ENCODE results near the gene PCDHGA2.
A peak's percentile ranks its signal among the peaks of the same experiment; 100 is the strongest.
"Not testable (repeated sequence)": the region's sequence is repeated elsewhere in the genome, so short reads cannot be mapped to it uniquely, and the experiment has no call there.

The PCDHGA2 gene

DNA sequence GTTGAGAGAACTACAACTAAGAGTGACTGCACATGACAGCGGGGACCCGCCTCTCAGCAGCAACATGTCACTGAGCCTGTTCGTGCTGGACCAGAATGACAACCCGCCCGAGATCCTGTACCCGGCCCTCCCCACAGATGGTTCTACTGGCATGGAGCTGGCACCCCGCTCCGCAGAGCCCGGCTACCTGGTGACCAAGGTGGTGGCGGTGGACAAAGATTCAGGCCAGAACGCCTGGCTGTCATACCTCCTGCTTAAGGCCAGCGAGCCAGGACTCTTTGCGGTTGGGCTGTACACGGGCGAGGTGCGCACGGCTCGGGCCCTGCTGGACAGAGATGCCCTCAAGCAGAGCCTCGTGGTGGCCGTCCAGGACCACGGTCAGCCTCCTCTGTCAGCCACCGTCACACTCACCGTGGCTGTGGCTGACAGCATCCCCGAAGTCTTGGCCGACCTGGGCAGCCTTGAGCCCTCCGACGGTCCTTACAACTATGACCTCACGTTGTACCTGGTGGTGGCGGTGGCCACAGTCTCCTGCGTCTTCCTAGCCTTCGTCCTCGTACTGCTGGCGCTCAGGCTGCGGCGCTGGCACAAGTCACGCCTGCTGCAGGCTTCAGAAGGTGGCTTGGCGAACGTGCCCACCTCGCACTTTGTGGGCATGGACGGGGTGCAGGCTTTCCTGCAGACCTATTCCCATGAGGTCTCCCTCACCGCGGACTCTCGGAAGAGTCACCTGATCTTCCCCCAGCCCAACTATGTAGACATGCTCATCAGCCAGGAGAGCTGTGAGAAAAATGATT, 46.1 kb downstream of the PCDHGA2 start:
- Histone ChIP-seq H3K9me3 (ENCODE audit: control insufficient read depth, insufficient read depth, low read length) (peaks cover 39% of the 10 kb centered on the region), H3F3A (ENCODE audit: control insufficient read depth, insufficient read depth) (no peaks in the 10 kb centered on the region), H3K27me3 (ENCODE audit: control insufficient read depth, low read length) (no peaks in the 10 kb centered on the region), H4K20me1 (ENCODE audit: control insufficient read depth, insufficient read depth, low read depth, low read length) (no peaks in the 10 kb centered on the region), H3K27ac (ENCODE audit: low read depth, low read length) (no peak overlapping the region), H3K9me2 (replicated peaks; ENCODE audit: control insufficient read depth, low read length) (no peaks in the 10 kb centered on the region), H3K4me1 (ENCODE audit: control insufficient read depth, low read length) (no peaks in the 10 kb centered on the region), H3K4me3 (ENCODE audit: low read length) (no peak overlapping the region), H3K4me2 (ENCODE audit: low read length) (no peak overlapping the region), H3K79me2 (ENCODE audit: control insufficient read depth, low read length) (peaks cover 7% of the 10 kb centered on the region), H3K36me3 (ENCODE audit: control insufficient read depth, low read length) (peaks cover 32% of the 10 kb centered on the region)
- TF ChIP-seq EZH2phosphoT487 (IDR thresholded peaks at IDR 0.05; ENCODE audit: borderline replicate concordance, low read length), result no peak
- TF ChIP-seq, protein P1, sequence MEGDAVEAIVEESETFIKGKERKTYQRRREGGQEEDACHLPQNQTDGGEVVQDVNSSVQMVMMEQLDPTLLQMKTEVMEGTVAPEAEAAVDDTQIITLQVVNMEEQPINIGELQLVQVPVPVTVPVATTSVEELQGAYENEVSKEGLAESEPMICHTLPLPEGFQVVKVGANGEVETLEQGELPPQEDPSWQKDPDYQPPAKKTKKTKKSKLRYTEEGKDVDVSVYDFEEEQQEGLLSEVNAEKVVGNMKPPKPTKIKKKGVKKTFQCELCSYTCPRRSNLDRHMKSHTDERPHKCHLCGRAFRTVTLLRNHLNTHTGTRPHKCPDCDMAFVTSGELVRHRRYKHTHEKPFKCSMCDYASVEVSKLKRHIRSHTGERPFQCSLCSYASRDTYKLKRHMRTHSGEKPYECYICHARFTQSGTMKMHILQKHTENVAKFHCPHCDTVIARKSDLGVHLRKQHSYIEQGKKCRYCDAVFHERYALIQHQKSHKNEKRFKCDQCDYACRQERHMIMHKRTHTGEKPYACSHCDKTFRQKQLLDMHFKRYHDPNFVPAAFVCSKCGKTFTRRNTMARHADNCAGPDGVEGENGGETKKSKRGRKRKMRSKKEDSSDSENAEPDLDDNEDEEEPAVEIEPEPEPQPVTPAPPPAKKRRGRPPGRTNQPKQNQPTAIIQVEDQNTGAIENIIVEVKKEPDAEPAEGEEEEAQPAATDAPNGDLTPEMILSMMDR (IDR thresholded peaks at IDR 0.05; ENCODE audit: low read depth, low read length, poor library complexity, severe bottlenecking), result no peak

- not testable (repeated sequence) for H3K27me3 ChIP-seq (ENCODE audit: control insufficient read depth, low read length); H3K79me2 ChIP-seq (ENCODE audit: control insufficient read depth, low read length); H3K4me2 ChIP-seq (ENCODE audit: low read length); H3K27ac ChIP-seq (ENCODE audit: low read depth, low read length); H3F3A ChIP-seq (ENCODE audit: control insufficient read depth, insufficient read depth); H3K9me2 ChIP-seq (replicated peaks; ENCODE audit: control insufficient read depth, low read length); H4K20me1 ChIP-seq (ENCODE audit: control insufficient read depth, insufficient read depth, low read depth, low read length); H3K4me1 ChIP-seq (ENCODE audit: control insufficient read depth, low read length)
- peaks cover 42% of the 10 kb centered on the region for H3K36me3 ChIP-seq (ENCODE audit: control insufficient read depth, low read length)
- H3K9me3 ChIP-seq (ENCODE audit: control insufficient read depth, insufficient read depth, low read length), result peaks cover 34% of the 10 kb centered on the region
- peak within 1 kb of the TSS; percentile 55 for H3K4me3 ChIP-seq (ENCODE audit: low read length)
- TF ChIP-seq, protein P1 (IDR thresholded peaks at IDR 0.05; ENCODE audit: low read depth, low read length, poor library complexity, severe bottlenecking), result peak; percentile 41
These were observed 49.2 kb downstream of the PCDHGA2 start, which contains the start of gene PCDHGB4 for GRCh38 chr5:141387557-141388311. PCDHGB4 (plus strand) TSS chr5:141387698; CDS start chr5:141387885, 187 bp downstream.

DNA sequence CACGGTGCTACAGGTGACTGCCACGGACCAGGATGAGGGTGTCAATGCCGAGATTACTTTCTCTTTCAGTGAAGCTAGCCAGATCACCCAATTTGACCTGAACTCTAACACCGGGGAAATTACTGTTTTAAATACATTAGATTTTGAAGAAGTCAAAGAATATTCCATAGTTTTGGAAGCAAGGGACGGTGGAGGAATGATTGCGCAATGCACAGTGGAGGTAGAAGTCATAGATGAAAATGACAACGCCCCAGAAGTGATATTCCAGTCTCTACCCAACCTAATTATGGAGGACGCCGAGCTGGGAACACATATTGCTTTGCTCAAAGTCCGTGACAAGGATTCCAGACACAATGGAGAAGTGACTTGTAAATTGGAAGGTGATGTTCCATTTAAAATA, 50.1 kb downstream of the PCDHGA2 start:
- 0 out of 2 replicates have a peak overlapping the region, but pooled peaks have one; percentile 2 for H3K4me3 ChIP-seq (ENCODE audit: low read length)
- H3K4me1 ChIP-seq (ENCODE audit: control insufficient read depth, low read length), result no peaks in the 10 kb centered on the region
- H3K79me2 ChIP-seq (ENCODE audit: control insufficient read depth, low read length), result peaks cover 7% of the 10 kb centered on the region
- peaks cover 42% of the 10 kb centered on the region for H3K36me3 ChIP-seq (ENCODE audit: control insufficient read depth, low read length)
- TF ChIP-seq EZH2phosphoT487 (IDR thresholded peaks at IDR 0.05; ENCODE audit: borderline replicate concordance, low read length), result no peak
- TF ChIP-seq, protein P1 (IDR thresholded peaks at IDR 0.05; ENCODE audit: low read depth, low read length, poor library complexity, severe bottlenecking), result no peak
- H3K9me3 ChIP-seq (ENCODE audit: control insufficient read depth, insufficient read depth, low read length), result peaks cover 32% of the 10 kb centered on the region
- H4K20me1 ChIP-seq (ENCODE audit: control insufficient read depth, insufficient read depth, low read depth, low read length), result no peaks in the 10 kb centered on the region
- H3K4me2 ChIP-seq (ENCODE audit: low read length), result no peak overlapping the region
- peaks cover 2% of the 10 kb centered on the region; the same call in 1 of the 2 replicates for H3F3A ChIP-seq (ENCODE audit: control insufficient read depth, insufficient read depth)
- H3K27me3 ChIP-seq (ENCODE audit: control insufficient read depth, low read length), result no peaks in the 10 kb centered on the region
- no peak overlapping the region for H3K27ac ChIP-seq (ENCODE audit: low read depth, low read length)
- H3K9me2 ChIP-seq (replicated peaks; ENCODE audit: control insufficient read depth, low read length), result no peaks in the 10 kb centered on the region
